Amniotic epithelial cell (primary cell): Measurements from ENCODE around the gene CLSTN2.
A peak's percentile ranks its signal among the peaks of the same experiment; 100 is the strongest.

Experiments
- DNase-seq: peaks from one replicate; pipeline ENCODE4 v3.0.0-alpha.2; 2010; ENCODE audit warnings: low read depth

CLSTN2 gene

DNA sequence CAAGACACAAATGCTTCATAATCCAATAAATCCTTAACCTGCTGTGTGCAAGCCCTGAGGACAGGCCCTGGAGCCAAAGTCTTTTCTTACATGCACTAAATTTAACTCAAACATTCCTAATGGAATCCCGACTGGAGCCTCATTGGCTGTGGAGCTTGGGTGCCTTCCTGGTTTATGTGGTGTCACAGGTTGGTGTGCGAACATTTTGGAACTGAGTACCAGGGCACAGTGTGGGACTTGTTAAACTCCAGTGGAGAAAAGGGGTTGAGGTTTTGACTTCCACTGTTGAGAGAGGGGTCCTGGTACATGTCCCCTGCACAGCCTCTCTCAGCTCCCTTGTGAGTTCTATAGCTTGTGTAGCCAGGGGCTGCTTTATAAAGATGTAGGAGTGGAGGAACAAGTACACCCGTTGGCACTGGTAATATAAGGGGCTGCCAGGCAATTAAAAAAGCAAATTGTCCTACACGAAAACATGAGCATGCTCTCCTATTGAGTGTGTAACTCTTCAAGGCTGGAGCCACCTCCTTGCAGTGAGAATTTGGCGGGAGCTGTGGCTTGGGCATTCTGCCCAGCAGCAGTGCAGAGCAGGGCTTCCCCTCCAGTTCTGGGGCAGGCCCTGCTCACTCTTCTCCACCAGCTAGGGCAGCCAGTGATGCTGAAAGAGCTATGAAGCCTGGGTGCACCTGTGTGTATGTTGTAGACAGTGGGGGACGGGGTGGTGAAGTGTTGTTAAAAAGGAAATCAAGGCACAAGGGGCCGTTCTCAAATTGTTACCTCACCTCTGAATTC lies 218.1 kb downstream of the CLSTN2 start:
- DNase-seq = no peak

DNA sequence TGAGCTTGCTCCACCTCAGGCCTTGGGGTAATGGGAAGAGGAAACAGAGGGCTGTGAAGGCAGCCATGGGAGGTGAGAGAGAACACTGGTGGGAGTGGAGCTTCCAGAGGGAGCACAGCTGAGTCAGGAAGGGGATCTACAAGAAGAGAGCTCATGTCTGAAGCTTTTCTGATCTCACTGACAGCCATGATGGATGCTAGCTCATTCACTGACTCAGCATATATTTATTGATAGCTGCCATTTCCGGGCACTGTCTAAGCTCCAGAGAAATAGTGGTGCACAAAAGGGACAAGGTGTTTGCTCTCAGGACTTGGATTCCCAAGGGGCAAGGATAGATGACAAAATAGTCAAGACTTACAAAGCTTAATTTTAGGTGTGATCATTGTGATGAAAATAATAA lies 218.8 kb downstream of the CLSTN2 start:
- DNase-seq = no peak

DNA sequence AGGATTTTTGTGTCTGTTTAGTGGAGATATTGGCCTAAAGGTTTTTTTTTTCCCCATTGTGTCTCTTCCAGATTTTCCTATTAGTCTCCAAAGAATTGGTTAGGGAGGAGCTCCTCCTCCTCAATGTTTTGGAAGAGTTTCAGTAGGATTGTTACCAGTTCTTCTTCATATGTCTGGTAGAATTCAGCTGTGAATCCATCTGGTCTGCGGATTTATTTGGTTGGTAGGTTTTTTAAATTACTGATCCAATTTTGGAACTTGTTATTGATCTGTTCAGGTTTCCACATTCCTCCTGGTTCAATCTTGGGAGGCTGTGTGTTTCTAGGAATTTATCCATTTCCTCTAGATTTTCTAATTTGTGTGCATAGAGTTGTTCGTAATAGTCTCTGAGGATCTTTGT lies 222.2 kb downstream of the CLSTN2 start:
- DNase-seq = no peak

DNA sequence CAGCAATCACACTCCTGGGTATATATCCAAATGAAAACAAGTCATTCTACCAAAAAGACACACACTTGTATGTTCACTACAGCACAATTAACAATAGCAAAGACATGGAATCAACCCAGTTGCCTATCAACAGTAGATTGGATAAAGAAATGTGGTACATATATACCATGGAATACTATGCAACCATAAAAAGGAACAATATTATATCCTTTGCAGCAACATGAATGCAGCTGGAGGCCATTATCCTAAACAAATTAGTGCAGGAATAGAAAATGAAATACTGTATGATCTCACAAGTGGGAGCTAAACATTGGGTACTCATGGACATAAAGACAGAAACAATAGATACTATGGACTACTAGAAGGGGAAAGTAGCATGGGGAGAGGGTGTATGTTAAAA lies 224.7 kb downstream of the CLSTN2 start:
- no peak for DNase-seq

DNA sequence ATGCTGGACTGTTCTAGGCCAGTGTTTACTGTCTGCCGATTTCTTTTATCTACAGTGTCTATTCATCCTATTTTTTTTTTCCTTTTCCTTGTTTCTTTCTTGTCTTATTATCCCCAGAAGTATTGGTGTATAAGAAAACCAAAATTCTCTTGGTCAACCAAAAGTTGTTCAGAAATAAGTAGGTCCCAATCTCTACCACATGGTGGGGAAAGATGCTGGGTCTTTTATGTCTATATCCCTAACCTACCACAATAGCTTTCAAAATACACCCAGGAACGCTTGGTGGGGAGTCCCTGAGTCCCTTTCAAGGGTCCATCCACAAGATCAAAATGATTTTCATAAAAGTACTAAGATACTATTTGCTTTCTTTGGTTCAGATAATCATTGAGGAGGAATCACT lies 225.6 kb downstream of the CLSTN2 start:
- no peak for DNase-seq

DNA sequence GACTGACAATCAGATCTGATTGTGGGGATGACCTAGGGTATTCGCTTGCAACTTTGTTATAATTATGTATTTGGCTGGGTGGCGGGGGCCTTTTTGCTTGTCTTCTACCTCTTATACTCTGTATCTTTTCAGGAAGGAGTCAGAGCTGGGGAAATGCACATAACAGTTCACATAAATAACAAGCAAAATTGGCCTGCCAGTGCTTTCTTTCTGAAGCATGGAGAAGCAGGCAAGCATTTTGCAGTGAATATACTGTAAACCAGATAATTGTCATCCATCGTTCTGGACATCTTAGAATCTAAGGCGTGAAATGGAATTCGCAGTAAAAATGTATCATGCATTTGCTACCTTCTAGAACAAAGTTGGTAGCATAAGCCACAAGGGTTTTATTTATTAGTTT lies 227.6 kb downstream of the CLSTN2 start:
- DNase-seq = no peak

DNA sequence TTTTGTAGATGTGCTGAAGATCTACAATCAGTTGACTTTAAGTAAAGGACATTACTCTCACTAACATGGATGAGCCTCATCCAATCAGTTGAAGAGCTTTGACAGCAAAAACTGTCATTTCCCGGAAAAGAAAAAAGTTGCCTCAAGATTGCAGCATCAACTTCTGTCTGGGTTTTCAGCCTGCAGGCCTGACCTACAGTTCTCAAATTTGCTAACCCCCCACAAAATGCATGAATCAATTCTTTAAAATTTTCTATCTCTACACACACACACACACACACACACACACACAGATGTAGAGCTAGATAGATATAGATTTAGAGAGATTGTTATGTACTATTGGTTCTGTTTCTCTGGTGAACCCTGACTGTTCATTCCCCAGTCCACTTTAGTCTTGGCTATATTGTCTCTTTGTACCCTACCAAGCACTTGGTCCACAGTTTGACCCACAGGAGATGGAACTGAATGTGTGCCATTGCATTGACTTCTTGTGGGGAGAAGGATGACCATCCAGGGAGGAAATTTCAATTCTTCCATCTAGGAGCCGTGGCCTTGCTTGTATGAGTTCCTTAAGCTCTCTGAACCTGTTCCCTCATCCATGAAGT lies 228.3 kb downstream of the CLSTN2 start:
- no peak for DNase-seq

DNA sequence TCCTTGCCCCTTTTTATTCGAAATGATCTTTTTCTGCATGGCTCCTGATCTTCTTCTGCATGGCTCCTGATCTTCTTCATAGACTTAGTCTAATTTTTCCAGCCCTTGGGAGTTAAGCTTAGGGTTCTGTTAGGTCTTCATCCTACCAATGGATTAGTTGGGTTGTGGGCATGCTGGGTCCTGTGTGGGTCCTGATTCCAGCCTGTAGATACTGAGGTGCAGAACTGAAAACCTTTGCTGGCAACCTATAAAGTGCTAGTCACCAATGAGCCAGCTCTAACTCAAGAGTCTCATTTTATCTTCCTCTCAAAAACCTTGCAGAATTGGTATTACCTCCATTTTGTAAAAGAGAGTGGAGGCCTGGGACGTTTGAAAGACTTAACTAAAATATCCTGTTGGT lies 229.2 kb downstream of the CLSTN2 start:
- no peak for DNase-seq

DNA sequence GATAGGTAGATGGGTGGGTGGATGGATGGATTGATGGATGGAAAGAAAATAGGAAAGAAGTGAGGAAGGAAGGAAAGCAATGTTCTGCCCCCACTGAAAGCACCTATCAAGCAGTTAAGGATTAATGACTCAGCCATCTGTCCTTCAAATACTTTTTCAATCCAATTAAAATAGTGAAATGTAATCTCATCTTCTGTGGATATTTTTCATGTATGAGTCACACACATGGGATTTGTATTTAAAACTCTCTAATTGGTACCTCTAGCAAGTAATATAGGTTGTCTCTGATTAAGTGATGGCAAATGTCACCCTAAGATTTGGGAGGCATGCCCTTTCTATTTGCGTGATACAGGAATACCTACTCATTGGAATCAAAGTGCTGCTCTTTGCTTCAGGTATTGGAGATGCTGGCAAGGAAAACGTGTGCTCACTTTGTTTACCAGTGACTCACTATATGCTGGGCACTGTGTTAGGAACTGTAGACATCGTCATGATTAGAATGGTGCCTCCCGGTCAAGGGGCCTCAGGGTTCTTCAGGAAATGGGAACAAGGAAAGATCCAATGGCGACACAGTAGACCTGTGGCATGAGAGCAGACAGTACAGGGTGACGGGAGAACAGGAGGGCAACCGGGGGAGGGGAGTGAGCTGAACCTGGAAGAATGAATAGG lies 230.1 kb downstream of the CLSTN2 start:
- no peak for DNase-seq

DNA sequence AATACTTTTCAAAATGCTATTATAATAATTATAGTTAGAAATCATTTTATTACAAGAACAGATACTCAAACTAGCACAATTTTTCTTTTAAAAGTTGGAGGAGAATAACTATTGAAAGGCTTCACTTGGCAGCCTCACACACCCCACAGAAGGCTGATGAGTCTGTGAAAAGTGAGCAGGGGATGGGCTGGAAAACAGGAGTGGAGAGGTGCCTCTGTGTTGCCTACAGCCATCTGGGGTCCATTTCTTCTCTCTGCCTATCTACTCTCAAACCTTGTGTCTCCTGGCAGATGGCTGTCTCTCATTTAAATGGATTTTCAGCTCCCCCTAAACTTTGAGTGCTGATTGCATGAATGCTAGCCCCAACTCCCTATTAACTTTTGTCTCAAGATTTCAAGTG lies 230.8 kb downstream of the CLSTN2 start:
- no peak for DNase-seq

DNA sequence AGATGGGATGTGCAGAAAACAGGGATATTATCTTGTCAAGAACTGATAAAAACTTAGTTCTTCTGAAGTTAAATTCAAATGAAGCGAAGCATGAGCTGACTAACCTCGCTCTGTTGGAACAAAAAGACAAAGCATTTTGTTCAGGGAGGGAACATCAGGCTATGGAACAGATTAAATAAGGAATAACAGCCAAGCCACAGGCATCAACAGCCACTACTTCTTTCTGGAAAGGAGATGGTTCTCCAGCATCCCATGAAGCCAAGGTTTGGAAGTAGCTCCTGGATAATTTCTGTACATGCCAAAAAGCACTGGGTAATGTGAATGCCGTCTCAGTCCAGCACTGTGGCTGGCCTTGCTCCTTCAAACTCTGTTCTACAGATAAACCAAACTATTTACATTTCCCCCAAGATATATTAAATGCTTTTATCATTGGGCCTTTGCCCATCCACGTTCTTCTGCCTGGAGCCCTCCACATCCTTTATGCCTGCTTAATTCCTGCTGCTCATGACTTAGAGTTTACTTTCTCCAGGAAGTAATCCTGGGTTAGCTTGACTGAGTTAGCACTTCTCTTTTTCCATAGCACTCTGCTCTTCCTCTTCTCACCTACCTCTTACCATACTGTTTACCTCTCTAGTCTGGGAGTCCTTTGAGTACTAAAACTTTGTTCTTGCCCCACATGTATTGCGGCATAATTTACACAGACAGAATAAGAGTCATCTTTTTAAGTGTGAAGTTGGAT lies 232.0 kb downstream of the CLSTN2 start:
- no peak for DNase-seq

DNA sequence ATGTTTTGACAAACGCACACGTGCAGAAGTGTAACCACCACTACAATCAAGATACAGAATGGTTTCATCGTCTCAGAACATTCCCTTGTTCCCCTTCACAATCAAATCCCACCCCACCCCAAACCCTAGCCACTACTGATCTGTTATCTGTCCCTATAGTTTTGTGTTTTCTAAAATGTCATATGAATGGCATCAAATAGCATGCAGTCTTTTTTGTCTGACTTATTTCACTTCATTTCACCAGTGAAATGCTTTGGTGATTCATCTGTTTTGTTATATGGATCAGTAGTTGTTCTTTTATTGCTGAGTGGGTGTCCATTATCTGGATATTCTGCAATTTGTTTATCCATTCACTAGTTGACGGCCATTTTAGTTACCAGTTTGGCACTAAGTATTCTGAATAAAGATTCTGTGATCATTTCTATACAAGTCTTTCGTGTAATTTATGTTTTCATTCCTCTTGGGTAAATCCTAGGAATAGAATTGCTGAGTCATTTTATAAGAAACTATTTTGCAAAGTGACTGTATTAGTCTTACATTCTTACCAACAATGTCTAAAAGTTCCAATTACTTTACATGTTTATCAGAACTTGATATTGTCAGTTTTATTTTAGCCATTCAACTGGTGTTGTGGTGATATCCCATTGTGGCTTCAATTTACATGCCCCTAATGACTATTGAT lies 232.8 kb downstream of the CLSTN2 start:
- DNase-seq = no peak

DNA sequence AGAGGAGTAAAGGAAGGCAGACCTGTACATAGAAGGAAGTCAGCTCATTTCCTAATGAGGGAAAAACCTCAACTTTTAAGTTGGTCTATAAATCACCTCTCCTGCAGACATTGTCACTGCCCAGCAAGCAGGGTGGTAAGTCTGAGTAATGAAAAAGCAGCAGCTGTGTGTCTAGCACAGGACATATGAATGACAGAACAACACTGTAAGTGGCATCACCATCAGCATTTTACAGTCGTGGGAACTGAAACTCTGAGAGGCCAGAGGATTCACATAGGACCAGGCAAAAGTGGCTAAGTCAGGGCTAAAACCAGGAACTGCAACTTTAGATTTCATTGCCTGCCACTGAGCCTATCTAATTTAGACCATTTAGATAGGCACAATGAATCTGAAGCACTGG lies 235.6 kb downstream of the CLSTN2 start:
- DNase-seq = no peak

DNA sequence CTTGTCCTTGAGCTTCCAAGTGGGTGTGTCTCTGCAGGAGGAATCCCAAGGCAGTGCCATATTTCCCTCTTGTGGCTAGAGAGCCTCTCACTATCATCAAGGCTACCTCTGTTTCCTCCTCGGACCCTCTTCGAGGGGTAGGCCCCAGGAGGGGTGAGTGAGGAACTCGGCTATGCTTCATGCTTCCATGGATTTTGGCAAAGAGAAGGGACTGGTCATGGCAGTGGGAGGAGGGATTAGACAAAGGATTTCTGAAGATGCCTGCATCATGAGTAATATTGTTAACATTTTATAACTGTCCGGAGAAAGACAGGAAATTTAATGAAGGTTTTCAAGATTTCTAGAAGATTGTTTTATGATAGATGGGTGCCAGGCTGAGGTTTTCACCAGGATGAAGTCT lies 241.5 kb downstream of the CLSTN2 start:
- DNase-seq = no peak

DNA sequence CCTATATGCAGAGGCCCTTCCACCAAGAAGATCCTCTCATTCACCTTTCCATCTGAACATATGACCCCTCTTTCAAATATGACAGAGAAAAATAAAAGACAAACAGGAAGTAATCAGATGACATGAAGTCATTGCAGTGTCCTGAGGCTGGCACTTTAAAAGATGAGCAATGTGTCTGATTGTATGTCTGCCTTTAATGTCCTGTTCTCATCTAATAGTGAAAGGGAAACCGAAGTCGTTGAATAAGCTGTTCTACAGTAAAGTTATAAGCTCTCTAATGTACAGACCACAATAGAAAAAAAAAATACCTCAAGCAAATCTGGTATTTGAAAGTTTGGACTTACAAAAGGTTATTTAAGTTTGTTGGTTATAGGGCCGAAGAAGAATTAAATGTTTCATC lies 243.0 kb downstream of the CLSTN2 start:
- no peak for DNase-seq

DNA sequence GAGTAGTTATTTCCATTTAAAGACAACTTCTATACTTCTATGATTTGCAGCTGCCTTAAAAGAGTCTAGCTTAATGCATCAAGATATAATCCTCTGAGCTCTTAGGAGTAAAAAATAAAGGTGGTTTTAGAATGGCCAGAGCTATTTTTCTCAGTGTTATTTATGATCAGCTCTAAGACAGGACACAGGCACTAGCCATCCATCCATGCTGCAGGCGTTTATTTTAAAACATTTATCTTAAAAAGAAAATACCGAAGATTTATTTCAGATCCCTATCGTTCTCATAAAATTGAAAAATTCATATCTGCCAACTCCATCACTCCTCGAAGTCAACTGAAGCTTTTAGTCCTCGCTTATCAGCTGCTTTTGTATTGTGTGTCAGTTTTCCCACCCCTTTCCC lies 243.5 kb downstream of the CLSTN2 start:
- DNase-seq = no peak

DNA sequence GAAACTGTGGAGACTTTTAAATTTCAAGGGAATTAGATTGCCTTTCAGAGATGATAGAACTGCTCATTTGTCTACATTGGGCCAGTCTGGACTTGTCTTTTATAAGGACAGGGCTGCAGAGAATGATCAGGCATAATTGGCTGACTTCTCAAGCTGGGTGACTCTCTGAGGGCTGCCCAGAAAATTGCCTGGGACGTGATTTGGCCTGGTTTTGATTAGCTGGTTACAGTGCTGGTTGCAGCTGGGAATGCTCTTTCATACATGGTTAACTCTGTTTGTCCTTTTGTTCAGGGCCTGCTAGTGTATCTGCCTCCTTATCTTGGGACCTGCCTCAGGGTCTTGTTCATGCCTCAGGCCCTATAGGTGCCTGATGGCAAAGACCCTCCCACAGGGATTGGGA lies 245.6 kb downstream of the CLSTN2 start:
- no peak for DNase-seq

DNA sequence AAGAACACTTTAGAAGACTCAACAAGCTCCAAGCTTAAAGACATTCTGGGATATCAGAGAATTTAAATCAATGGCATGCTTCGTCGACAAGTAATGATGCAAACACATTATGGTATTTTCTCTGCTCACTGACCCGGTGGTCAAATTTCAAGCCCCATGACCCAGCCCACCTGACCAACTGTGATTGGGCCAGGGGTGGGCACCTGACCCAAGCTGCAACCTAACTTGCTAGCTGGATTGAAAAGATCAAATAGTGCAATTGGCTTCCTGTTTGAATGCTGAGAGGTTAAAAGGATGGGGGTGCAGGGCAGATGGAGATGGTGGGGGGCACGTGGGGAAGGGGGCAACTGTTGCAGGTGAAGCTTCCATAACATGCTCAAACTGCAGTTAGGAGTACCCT lies 250.4 kb downstream of the CLSTN2 start:
- no peak for DNase-seq

DNA sequence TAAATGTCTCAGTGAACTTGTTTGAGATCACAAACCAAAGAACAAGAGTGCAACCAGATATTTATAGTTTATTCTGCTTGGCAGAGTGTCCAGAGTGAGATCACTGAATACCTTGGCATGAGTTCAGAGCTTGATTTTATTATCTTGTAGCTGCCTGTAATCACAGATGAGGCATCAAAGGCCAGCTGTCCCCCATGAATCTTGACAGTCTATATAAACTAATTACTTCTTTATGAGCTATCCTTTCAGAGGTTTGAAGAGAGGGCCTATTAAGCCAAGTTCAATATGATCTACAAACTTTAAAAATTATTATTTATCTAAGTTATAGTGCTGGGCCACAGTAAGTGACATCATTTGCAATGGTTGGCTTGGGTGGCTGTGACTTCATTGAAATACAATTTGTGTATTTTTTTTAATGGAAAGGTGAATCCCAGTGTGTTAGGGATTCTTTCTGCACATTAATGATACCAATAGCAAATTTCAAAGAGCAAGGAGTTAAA lies 251.5 kb downstream of the CLSTN2 start:
- DNase-seq = peak; percentile 5

DNA sequence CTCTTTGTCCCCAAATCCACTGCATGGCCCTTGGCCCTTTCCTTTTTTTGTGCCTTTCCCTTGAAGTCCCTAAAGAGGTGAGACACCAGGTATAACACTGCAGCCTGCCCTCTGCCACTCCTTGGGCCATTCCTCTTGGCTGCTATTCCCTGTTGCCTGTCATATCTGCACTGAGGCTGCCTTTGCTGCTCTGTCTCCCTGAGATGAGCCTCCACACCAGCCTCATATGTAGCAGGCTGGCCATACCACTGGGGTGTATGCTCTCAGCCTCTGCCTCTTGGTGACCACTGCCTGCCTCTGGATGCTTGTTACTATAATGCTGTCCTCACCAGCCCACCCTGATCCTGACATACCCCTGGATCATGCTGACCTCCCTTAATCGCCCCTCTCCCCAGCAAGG lies 252.0 kb downstream of the CLSTN2 start:
- DNase-seq = no peak

DNA sequence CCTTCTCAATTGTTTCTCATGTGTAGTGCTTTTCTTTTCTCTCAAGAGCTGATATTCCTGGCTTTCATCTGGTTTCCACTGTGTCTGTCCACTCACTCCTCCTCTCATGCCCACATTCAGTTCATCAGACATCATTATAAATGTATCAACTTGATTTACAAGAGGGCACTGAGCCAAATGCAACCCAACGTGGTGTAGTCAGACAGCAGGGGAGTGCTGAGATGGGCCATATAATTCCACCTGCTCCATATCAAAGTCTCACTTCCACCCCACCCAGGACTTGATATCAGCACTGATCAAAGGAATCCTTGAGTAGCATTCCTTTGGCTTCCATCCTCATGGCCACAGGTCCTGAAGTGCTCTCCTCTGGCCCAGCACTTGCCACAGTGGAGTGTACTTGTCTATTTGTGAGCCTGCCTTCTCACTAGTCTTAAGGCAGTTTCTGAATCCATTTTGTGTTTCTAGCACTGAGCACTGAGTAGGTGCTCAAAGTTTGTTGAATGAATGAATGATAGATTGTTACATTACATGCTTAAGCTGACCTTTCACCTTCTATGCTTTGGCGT lies 252.8 kb downstream of the CLSTN2 start:
- DNase-seq = no peak

DNA sequence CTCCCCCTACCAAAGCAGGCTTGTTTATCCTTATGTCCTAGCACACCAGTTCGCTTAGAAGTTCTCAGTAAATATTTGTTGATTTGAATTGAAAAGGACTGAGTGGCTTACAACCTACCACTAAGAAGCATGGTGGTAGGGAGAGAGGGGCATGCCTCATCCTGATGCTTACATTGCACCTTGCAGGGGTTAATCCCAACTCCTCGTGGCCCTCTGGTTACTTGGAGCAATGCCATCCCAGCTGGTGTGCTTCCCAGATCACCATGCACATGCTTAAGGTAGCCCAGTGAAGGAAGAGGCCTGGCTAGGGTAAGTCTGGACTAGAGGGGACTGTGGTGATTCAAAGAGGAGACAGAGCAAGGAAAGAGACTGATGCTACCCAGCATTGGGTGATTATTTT lies 253.3 kb downstream of the CLSTN2 start:
- no peak for DNase-seq
